HEK293 (cell line): ENCODE measurements around the gene PCLAF.

Experiments
- CTCF ChIP-seq: fragments of 450-650 bp; formaldehyde crosslinking; IDR thresholded peaks from 2 replicates; pipeline ENCODE4 v1.5.1; 2016; ENCODE audit warnings: missing biosample characterization, missing genetic modification characterization
- KLF10 ChIP-seq: fragments of 450-650 bp; IDR thresholded peaks from 2 replicates; pipeline ENCODE4 v1.5.1; 2018; ENCODE audit warnings: missing biosample characterization, mild to moderate bottlenecking, missing genetic modification characterization
- MEIS1 ChIP-seq: sonication (generic); formaldehyde crosslinking; IDR thresholded peaks from 2 replicates; pipeline ENCODE4 v1.8.1; 2022; ENCODE audit warnings: missing genetic modification reagents, mild to moderate bottlenecking, borderline replicate concordance
- PRDM1 ChIP-seq: fragments of 450-650 bp; formaldehyde crosslinking; IDR thresholded peaks from 2 replicates; pipeline ENCODE4; 2016; ENCODE audit warnings: missing biosample characterization, missing genetic modification characterization
- PRDM2 ChIP-seq: fragments of 450-650 bp; formaldehyde crosslinking; IDR thresholded peaks from 2 replicates; pipeline ENCODE4 v1.5.1; 2016; ENCODE audit warnings: missing biosample characterization, missing genetic modification characterization, borderline replicate concordance
- REST ChIP-seq: fragments of 450-650 bp; formaldehyde crosslinking; IDR thresholded peaks from 2 replicates; pipeline ENCODE4 v1.5.1; 2016; ENCODE audit warnings: missing biosample characterization, missing genetic modification characterization
- YY1 ChIP-seq: fragments of 450-650 bp; formaldehyde crosslinking; IDR thresholded peaks from 2 replicates; pipeline ENCODE4 v1.5.1; 2018; ENCODE audit warnings: missing biosample characterization, missing genetic modification characterization
- ZBTB44 ChIP-seq: fragments of 450-650 bp; IDR thresholded peaks from 2 replicates; pipeline ENCODE4 v1.5.1; 2018; ENCODE audit warnings: missing biosample characterization, mild to moderate bottlenecking, missing genetic modification characterization
- ZBTB49 ChIP-seq: fragments of 450-650 bp; formaldehyde crosslinking; IDR thresholded peaks from 2 replicates; pipeline ENCODE4 v1.5.1; 2016; ENCODE audit warnings: missing biosample characterization, missing genetic modification characterization, low read depth
- ZNF19 ChIP-seq: fragments of 450-650 bp; formaldehyde crosslinking; IDR thresholded peaks from 2 replicates; pipeline ENCODE4; 2016; ENCODE audit warnings: missing biosample characterization, missing genetic modification characterization, low read depth
- ZNF585B ChIP-seq: fragments of 450-650 bp; formaldehyde crosslinking; IDR thresholded peaks from 2 replicates; pipeline ENCODE4 v1.5.1; 2016; ENCODE audit warnings: missing biosample characterization, missing genetic modification characterization
- ZNF660 ChIP-seq: fragments of 450-650 bp; IDR thresholded peaks from 2 replicates; pipeline ENCODE4 v1.5.1; 2018; ENCODE audit warnings: missing biosample characterization, mild to moderate bottlenecking, missing genetic modification characterization
- ZNF692 ChIP-seq: fragments of 450-650 bp; formaldehyde crosslinking; IDR thresholded peaks from 2 replicates; pipeline ENCODE4 v1.5.1; 2016; ENCODE audit warnings: missing biosample characterization, missing genetic modification characterization
- ZNF768 ChIP-seq: fragments of 450-650 bp; formaldehyde crosslinking; IDR thresholded peaks from 2 replicates; pipeline ENCODE4 v1.5.1; 2018; ENCODE audit warnings: missing biosample characterization, mild to moderate bottlenecking, missing genetic modification characterization

- TF ChIP-seq PRDM1 (no peak), ZNF692 (tag by site-specific recombination) (no peak), MEIS1 (no peak), YY1 (no peak), PRDM2 (tag by site-specific recombination) (no peak), ZBTB44 (tag by site-specific recombination) (no peak), CTCF (no peak), REST (tag by site-specific recombination) (no peak), ZNF585B (tag by site-specific recombination) (no peak), ZBTB49 (no peak), ZNF768 (tag by site-specific recombination) (no peak), KLF10 (tag by site-specific recombination) (no peak), ZNF660 (tag by site-specific recombination) (no peak), ZNF19 (tag by site-specific recombination) (no peak)
Observed at GRCh38 chr15:64400583-64400982, 19.3 kb upstream of the PCLAF start.
